Testis (tissue), 3 donors: ENCODE results near the gene ABHD13. TPM values are rescaled to one million over a fixed set of nuclear protein-coding genes. Genes with fewer than 3 reads are reported as not detected.
"Not testable (repeated sequence)": the region's sequence is repeated elsewhere in the genome, so short reads cannot be mapped to it uniquely, and the experiment has no call there.

Experiments
- DNase-seq: peaks from one replicate; pipeline ENCODE4 v3.0.0-alpha.2; 2019
- H3K27ac ChIP-seq, 2 donors: fragments of 200-600 bp; sonication (generic); one replicate each; pipeline ENCODE4 v1.5.1; 2019
- H3K27me3 ChIP-seq: fragments of 200-600 bp; sonication (generic); one replicate; pipeline ENCODE4 v1.5.1; 2019
- H3K36me3 ChIP-seq: fragments of 200-600 bp; sonication (generic); one replicate; pipeline ENCODE4 v1.5.1; 2017; ENCODE audit warnings: low read depth; ENCODE audit errors: missing control alignments
- H3K4me1 ChIP-seq: fragments of 200-600 bp; sonication (generic); one replicate; pipeline ENCODE4 v1.5.1; 2019
- H3K4me3 ChIP-seq, 2 donors: fragments of 200-600 bp; sonication (generic); one replicate each; pipeline ENCODE4 v1.5.1; 2017 to 2019
- H3K9me3 ChIP-seq: fragments of 200-600 bp; sonication (generic); one replicate; pipeline ENCODE4 v1.5.1; 2017
- CTCF ChIP-seq, 3 experiments: fragments of 450-650 bp in 2 of 3; fragments of 200-600 bp in 1 of 3; sonication (generic) in 1 of 3; IDR thresholded peaks; one replicate each; pipeline ENCODE4 v1.5.1; 2016 to 2019; ENCODE audit warnings: antibody characterized with exemption in 3 of 3, mild to moderate bottlenecking in 2 of 3, moderate library complexity in 1 of 3
- POLR2A ChIP-seq: fragments of 450-650 bp; IDR thresholded peaks from one replicate; pipeline ENCODE4 v1.6.1; 2017; ENCODE audit warnings: antibody characterized with exemption, mild to moderate bottlenecking, moderate library complexity
- WGBS, 2 donors: methylation state at CpG; one replicate each; pipeline ENCODE4 v1.1.5; 2018; 5-methylcytosine and 5-hydroxymethylcytosine counted together
- intact Hi-C: fragments of 100-400 bp; cut with DNase I; formaldehyde crosslinking; loops from one replicate; pipeline ENCODE4 v1.15.1; 2023; ENCODE audit warnings: low total_unique reads
- polyA plus RNA-seq: library from polyadenylated mRNA; stranded (reverse); fragments of 350-450 nt; fragmentation: Illumina TruSeq; extraction: RNeasy Lipid Tissue Mini Kit (QIAGEN cat#74804); gene quantifications from one replicate; pipeline ENCODE4 v1.2.3, GENCODE V29; 2014; ENCODE audit warnings: low read depth, low replicate concordance; ENCODE audit not compliant: insufficient read depth
- total RNA-seq, 2 donors: library from RNA; depleted of rRNA; stranded (reverse); fragments of >200 nt; gene quantifications; one replicate each; pipeline ENCODE4 v1.2.3, GENCODE V29; 2016

ABHD13 gene
- total and polyA plus RNA-seq, 3 donors from 2014 or later = 6.5 to 7.4 (median 7.3) TPM

GRCh38 chr13:108263621-108264355 is 45.6 kb downstream of the ABHD13 start:
- TF ChIP-seq CTCF (IDR thresholded peaks at IDR 0.05) (no peak), POLR2A (no peak)
- 88 to 93% methylated on average over 9 of the region's 9 CpGs for WGBS, 2 donors
- Histone ChIP-seq H3K4me1 (no peaks in the 10 kb centered on the region), H3K4me3 (no peak overlapping the region), H3K36me3 (no peaks in the 10 kb centered on the region), H3K27ac (no peak overlapping the region), H3K27me3 (no peaks in the 10 kb centered on the region), H3K9me3 (no peaks in the 10 kb centered on the region)
- intact Hi-C loops = no loop called here
- DNase-seq = no peak

- WGBS, 2 donors = 68 to 76% methylated on average over 10 of the region's 10 CpGs
- Histone ChIP-seq H3K27ac (no peak overlapping the region), H3K36me3 (no peaks in the 10 kb centered on the region), H3K4me3 (no peak overlapping the region), H3K9me3 (no peaks in the 10 kb centered on the region), H3K4me1 (no peaks in the 10 kb centered on the region), H3K27me3 (no peaks in the 10 kb centered on the region)
- intact Hi-C loops = no loop called here
- no peak for DNase-seq
- TF ChIP-seq CTCF (IDR thresholded peaks at IDR 0.05) (no peak), POLR2A (no peak)
These were observed 48.3 kb downstream of the ABHD13 start for GRCh38 chr13:108266321-108266990.

GRCh38 chr13:108267347-108267746 is 49.2 kb downstream of the ABHD13 start:
- no peaks in the 10 kb centered on the region for H3K36me3 ChIP-seq
- no peaks in the 10 kb centered on the region for H3K9me3 ChIP-seq
- DNase-seq = no peak
- 56 to 82% methylated on average over 4 of the region's 4 CpGs for WGBS, 2 donors
- TF ChIP-seq POLR2A (no peak), CTCF (IDR thresholded peaks at IDR 0.05) (no peak)
- intact Hi-C loops = no loop called here
- H3K27ac ChIP-seq = no peak overlapping the region
- H3K4me3 ChIP-seq = no peak overlapping the region
- H3K4me1 ChIP-seq = no peaks in the 10 kb centered on the region
- no peaks in the 10 kb centered on the region for H3K27me3 ChIP-seq

- H3K9me3 ChIP-seq, H3K27ac ChIP-seq, H3K36me3 ChIP-seq, intact Hi-C loops, H3K4me1 ChIP-seq, DNase-seq, H3K27me3 ChIP-seq, H3K4me3 ChIP-seq: not testable (repeated sequence)
- WGBS, 2 donors = 92 to 97% methylated on average over 3 of the region's 3 CpGs
These were observed 49.7 kb downstream of the ABHD13 start for GRCh38 chr13:108267855-108268254.

- Histone ChIP-seq H3K27ac (no peak overlapping the region), H3K27me3 (no peaks in the 10 kb centered on the region), H3K4me3 (no peak overlapping the region), H3K36me3 (no peaks in the 10 kb centered on the region), H3K4me1 (no peaks in the 10 kb centered on the region), H3K9me3 (no peaks in the 10 kb centered on the region)
- 73 to 87% methylated on average over 4 of the region's 4 CpGs for WGBS, 2 donors
- no peak for TF ChIP-seq CTCF (IDR thresholded peaks at IDR 0.05)
- TF ChIP-seq POLR2A = no peak
- intact Hi-C loops = no loop called here
- no peak for DNase-seq
These were observed 50.4 kb downstream of the ABHD13 start for GRCh38 chr13:108268466-108269112.
